GM12878 (cell line): ENCODE measurements around the gene ACSS1. TPM values are rescaled to one million over a fixed set of nuclear protein-coding genes. Genes with fewer than 3 reads are reported as not detected.

ENCODE experiments used
- ATAC-seq: fragments of 200-7000 bp; cut with Tn5 transposase; 3 replicates; pipeline ENCODE4 v1.9.1; 2020; ENCODE audit warnings: mild to moderate bottlenecking, moderate library complexity
- BruUV-seq: library from RNA; stranded (reverse); fragments of 400-500 nt; replicated peaks from 2 replicates; lab custom pipeline; 2021; lab: Mats Ljungman, UMichigan
- CTCF ChIA-PET: fragments of 300-600 bp; sonication (Branson Sonifier 250); formaldehyde crosslinking; extraction: SDS; loops from one replicate; lab custom pipeline; 2021; ENCODE audit warnings: inconsistent platforms; lab: Yijun Ruan, JAX
- POLR2A ChIA-PET: fragments of 350-600 bp; formaldehyde crosslinking; extraction: SDS; loops from one replicate; lab custom pipeline; 2021; ENCODE audit warnings: inconsistent platforms; lab: Charles Lee
- RAD21 ChIA-PET: fragments of 300-600 bp; sonication (Branson Sonifier 250); formaldehyde crosslinking; loops from one replicate; lab custom pipeline; 2023; ENCODE audit warnings: antibody characterized with exemption; ENCODE audit not compliant: unreplicated experiment; lab: Charles Lee
- SMC1A ChIA-PET: fragments of 300-600 bp; sonication (Branson Sonifier 250); formaldehyde crosslinking; loops from one replicate; lab custom pipeline; 2023; ENCODE audit not compliant: unreplicated experiment, uncharacterized antibody; lab: Charles Lee
- DNase-seq: peaks from one replicate; pipeline ENCODE4 v3.0.0-alpha.2; 2011; ENCODE audit warnings: low read depth, low spot score
- FAIRE-seq: peaks from 3 replicates; lab custom pipeline; 2011; peaks lifted over from hg19 to GRCh38; lab: Jason Lieb, UNC
- H2AFZ ChIP-seq: 2 replicates; pipeline ENCODE4 v1.6.0; 2011; ENCODE audit warnings: low read depth, low read length, control low read depth; ENCODE audit not compliant: control insufficient read depth
- H3K27ac ChIP-seq: 2 replicates; pipeline ENCODE4 v1.5.1; 2011; ENCODE audit warnings: control low read depth; ENCODE audit not compliant: control insufficient read depth, insufficient read depth
- H3K27me3 ChIP-seq, 2 experiments: replicated peaks in 1 of 2; 2 replicates each; pipeline versions ENCODE4 v1.6.0 to v1.6.1; 2011; ENCODE audit warnings: low read length in 1 of 2; ENCODE audit not compliant: control insufficient read depth in 2 of 2, insufficient read depth in 2 of 2
- H3K36me3 ChIP-seq, 2 experiments: 2 replicates each; pipeline ENCODE4 v1.5.1; 2011; ENCODE audit warnings: low read length in 1 of 2; ENCODE audit not compliant: control insufficient read depth in 2 of 2, insufficient read depth in 2 of 2
- H3K4me1 ChIP-seq: 2 replicates; pipeline ENCODE4 v1.6.1; 2011; ENCODE audit warnings: mild to moderate bottlenecking, low read length, moderate library complexity, mixed read lengths; ENCODE audit not compliant: control insufficient read depth, insufficient read depth
- H3K4me2 ChIP-seq: 2 replicates; pipeline ENCODE4 v1.6.0; 2011; ENCODE audit warnings: control low read depth; ENCODE audit not compliant: control insufficient read depth, insufficient read depth
- H3K4me3 ChIP-seq: fragments of 200-600 bp; sonication (generic); 2 replicates; pipeline ENCODE4 v1.5.1; 2016
- H3K79me2 ChIP-seq: 2 replicates; pipeline ENCODE4 v1.6.0; 2011; ENCODE audit warnings: low read length; ENCODE audit not compliant: control insufficient read depth, insufficient read depth
- H3K9ac ChIP-seq: 2 replicates; pipeline ENCODE4 v1.8.0; 2011; ENCODE audit warnings: low read length, control low read depth, mixed read lengths; ENCODE audit not compliant: control insufficient read depth, insufficient read depth
- H3K9me3 ChIP-seq: replicated peaks from 3 replicates; pipeline ENCODE4 v1.5.1; 2011; ENCODE audit warnings: mild to moderate bottlenecking, low read length; ENCODE audit not compliant: control insufficient read depth, insufficient read depth
- H4K20me1 ChIP-seq: 2 replicates; pipeline ENCODE4 v1.6.0; 2011; ENCODE audit not compliant: control insufficient read depth, insufficient read depth
- BRCA1 ChIP-seq: IDR thresholded peaks from 2 replicates; pipeline ENCODE4 v1.6.1; 2011; ENCODE audit warnings: low read depth, low read length, improper control_type of control experiment
- CREM ChIP-seq: IDR thresholded peaks from 2 replicates; pipeline ENCODE4 v1.6.1; 2014; ENCODE audit warnings: antibody characterized with exemption, low read depth
- ELK1 ChIP-seq: IDR thresholded peaks from 2 replicates; pipeline ENCODE4 v1.6.1; 2012; ENCODE audit warnings: low read depth, low read length, improper control_type of control experiment
- EZH2 ChIP-seq: IDR thresholded peaks from 2 replicates; pipeline ENCODE4 v1.6.1; 2012; ENCODE audit warnings: low read depth, mild to moderate bottlenecking, control low read depth, inconsistent platforms, low read length, borderline replicate concordance; ENCODE audit not compliant: control insufficient read depth
- IRF5 ChIP-seq: fragments of 450-650 bp; IDR thresholded peaks from 2 replicates; pipeline ENCODE4 v1.6.1; 2017; ENCODE audit warnings: borderline replicate concordance
- JUNB ChIP-seq: IDR thresholded peaks from 2 replicates; pipeline ENCODE4 v1.6.1; 2016; ENCODE audit warnings: antibody characterized with exemption, mild to moderate bottlenecking
- KLF5 ChIP-seq: fragments of 450-650 bp; IDR thresholded peaks from 2 replicates; pipeline ENCODE4 v1.6.1; 2014; ENCODE audit warnings: mild to moderate bottlenecking; ENCODE audit not compliant: partially characterized antibody
- MTA3 ChIP-seq: IDR thresholded peaks from 2 replicates; pipeline ENCODE4 v1.6.1; 2012; ENCODE audit warnings: low read length, inconsistent platforms, borderline replicate concordance
- NFXL1 ChIP-seq: fragments of 450-650 bp; IDR thresholded peaks from 2 replicates; pipeline ENCODE4 v1.6.1; 2017; ENCODE audit warnings: antibody characterized with exemption, mild to moderate bottlenecking, borderline replicate concordance
- NFYB ChIP-seq: IDR thresholded peaks from 2 replicates; pipeline ENCODE4 v1.6.1; 2011; ENCODE audit warnings: low read depth, mild to moderate bottlenecking, low read length, improper control_type of control experiment, moderate library complexity; ENCODE audit not compliant: insufficient read depth
- NR2C1 ChIP-seq: fragments of 450-650 bp; IDR thresholded peaks from 2 replicates; pipeline ENCODE4 v1.6.1; 2017; ENCODE audit warnings: antibody characterized with exemption, mild to moderate bottlenecking, moderate library complexity
- NR2C2 ChIP-seq: IDR thresholded peaks from 2 replicates; pipeline ENCODE4 v1.6.1; 2011; ENCODE audit warnings: borderline replicate concordance, low read depth; ENCODE audit not compliant: control insufficient read depth, insufficient read length
- POLR2AphosphoS2 ChIP-seq: IDR thresholded peaks from 2 replicates; pipeline ENCODE4 v1.6.1; 2011; ENCODE audit warnings: low read depth, mild to moderate bottlenecking, low read length, improper control_type of control experiment, moderate library complexity
- TCF3 ChIP-seq: IDR thresholded peaks from 2 replicates; pipeline ENCODE4 v1.6.1; 2012; ENCODE audit warnings: low read depth, mild to moderate bottlenecking, low read length, borderline replicate concordance; ENCODE audit not compliant: insufficient read depth
- YBX1 ChIP-seq: fragments of 450-650 bp; IDR thresholded peaks from 2 replicates; pipeline ENCODE4 v1.6.1; 2016; ENCODE audit warnings: antibody characterized with exemption
- ZNF207 ChIP-seq: fragments of 450-650 bp; IDR thresholded peaks from 2 replicates; pipeline ENCODE4 v1.6.1; 2014; ENCODE audit warnings: antibody characterized with exemption, mild to moderate bottlenecking, borderline replicate concordance
- WGBS: methylation state at CpG from one replicate; pipeline ENCODE4 v1.1.6; 2016; ENCODE audit warnings: low lambda C conversion rate; ENCODE audit not compliant: insufficient replicate concordance, insufficient coverage; ENCODE audit errors: missing lambda C conversion rate; 5-methylcytosine and 5-hydroxymethylcytosine counted together
- in situ Hi-C: fragments of 300-500 bp; cut with MboI; formaldehyde crosslinking; loops from 9 replicates; pipeline ENCODE4 v1.14.3; 2018; ENCODE audit warnings: mixed read lengths
- intact Hi-C: fragments of 100-400 bp; cut with micrococcal nuclease; formaldehyde crosslinking; loops from one replicate; pipeline ENCODE4 v1.14.2; 2022; ENCODE audit not compliant: unreplicated experiment
- polyA plus RNA-seq, 11 experiments: library from polyadenylated mRNA; depleted of rRNA in 4 of 11; unstranded in 6 of 11; stranded (reverse) in 5 of 11; fragments of >200 nt; fragmentation: Nextera tagmentation in 4 of 11; fragmentation: Illumina TruSeq in 1 of 11; extraction: Ambion mirVana in 4 of 11; extraction: Trizol in 1 of 11; gene quantifications; 1 replicate in 1 of 11; 2 replicates in 10 of 11; pipeline versions ENCODE4 v1.2.1 to v1.2.3, GENCODE V29; 2011 to 2016; ENCODE audit warnings: inconsistent platforms in 2 of 11, missing spikeins in 2 of 11, low read depth in 1 of 11
- total RNA-seq, 4 experiments: library from RNA; depleted of rRNA in 3 of 4; stranded (reverse); fragments of >200 nt in 3 of 4; fragmentation: Illumina TruSeq in 1 of 4; extraction: Trizol in 1 of 4; gene quantifications; 2 replicates each; pipeline versions ENCODE4 v1.2.1 to v1.2.3, GENCODE V29; 2013 to 2021

ACSS1 gene
- total and polyA plus RNA-seq, 10 of the 15 experiments (the other 5 are each of a cell fraction or from before 2014, with no cell fraction given): 1.3 to 44.9 (median 31.1) TPM

- ATAC-seq (no peak), DNase-seq (no peak), FAIRE-seq (no peak)
- Histone ChIP-seq H3K79me2 (peaks cover 2% of the 10 kb centered on the region), H3K9ac (no peak overlapping the region), H3K4me1 (peaks cover 36% of the 10 kb centered on the region), H3K4me2 (peak overlapping the region; percentile 50), H3K4me3 (no peak overlapping the region), H3K9me3 (no peaks in the 10 kb centered on the region), H2AFZ (no peak overlapping the region), H4K20me1 (no peaks in the 10 kb centered on the region), H3K27me3 (no peaks in the 10 kb centered on the region), H3K36me3 (no peaks in the 10 kb centered on the region; a peak in 1 of 4 replicates), H3K27ac (no peak overlapping the region)
- in situ Hi-C loops (no loop called here), intact Hi-C loops (no loop called here)
- SMC1A ChIA-PET: interaction anchor here (1.1 kb wide), 1 partner anchor 26 kb away, joined by 3 read pairs; no protein-coding TSS in a partner anchor
- WGBS: 39% methylated on average over 3 of the region's 3 CpGs
- RAD21 ChIA-PET: interaction anchor here (1.0 kb wide), 1 partner anchor 20 kb away, joined by 3 read pairs; the partner anchor contains the start of gene ACSS1
- CTCF ChIA-PET: interaction anchor here (0.5 to 0.9 kb wide), 3 partner anchors 27 to 699 kb away, joined by 3 read pairs; no protein-coding TSS in a partner anchor
- POLR2A ChIA-PET: no interaction called here
- BruUV-seq: no TSS peak
- TF ChIP-seq ZNF207: no peak
- TF ChIP-seq YBX1: no peak
- no peak for TF ChIP-seq NR2C2
- no peak for TF ChIP-seq MTA3
- TF ChIP-seq KLF5: no peak
- TF ChIP-seq NR2C1: no peak
- no peak for TF ChIP-seq JUNB
- no peak for TF ChIP-seq EZH2
- no peak for TF ChIP-seq NFXL1
- no peak for TF ChIP-seq CREM
- no peak for TF ChIP-seq POLR2AphosphoS2
- no peak for TF ChIP-seq ELK1
- TF ChIP-seq BRCA1: no peak
- TF ChIP-seq NFYB: no peak
- no peak for TF ChIP-seq IRF5
- no peak for TF ChIP-seq TCF3
Observed at GRCh38 chr20:25038103-25038410, 19.9 kb downstream of the ACSS1 start.
